Ishikawa (cell line): ENCODE measurements around the gene ELP4.

Source experiments
- CEBPB ChIP-seq: IDR thresholded peaks from 2 replicates; pipeline ENCODE4 v1.6.1; 2012
- CREB1 ChIP-seq: IDR thresholded peaks from 2 replicates; pipeline ENCODE4 v1.6.1; 2012; ENCODE audit warnings: low read depth
- EP300 ChIP-seq: IDR thresholded peaks from 2 replicates; pipeline ENCODE4 v1.6.1; 2012; ENCODE audit warnings: borderline replicate concordance
- FOXM1 ChIP-seq: IDR thresholded peaks from 2 replicates; pipeline ENCODE4 v1.6.1; 2012; ENCODE audit warnings: low read depth, borderline replicate concordance
- MAX ChIP-seq: IDR thresholded peaks from 2 replicates; pipeline ENCODE4 v1.6.1; 2012
- RAD21 ChIP-seq: IDR thresholded peaks from 2 replicates; pipeline ENCODE4 v1.6.1; 2012; ENCODE audit warnings: low read depth
- TAF1 ChIP-seq: IDR thresholded peaks from 2 replicates; pipeline ENCODE4 v1.6.1; 2012; ENCODE audit warnings: low read depth, mild to moderate bottlenecking
- TEAD4 ChIP-seq: IDR thresholded peaks from 2 replicates; pipeline ENCODE4 v1.6.1; 2012
- TF ChIP-seq, protein P1 (sequence below): IDR thresholded peaks from 2 replicates; pipeline ENCODE4 v1.6.1; 2012; ENCODE audit warnings: low read depth, mild to moderate bottlenecking

- TF ChIP-seq, protein P1, sequence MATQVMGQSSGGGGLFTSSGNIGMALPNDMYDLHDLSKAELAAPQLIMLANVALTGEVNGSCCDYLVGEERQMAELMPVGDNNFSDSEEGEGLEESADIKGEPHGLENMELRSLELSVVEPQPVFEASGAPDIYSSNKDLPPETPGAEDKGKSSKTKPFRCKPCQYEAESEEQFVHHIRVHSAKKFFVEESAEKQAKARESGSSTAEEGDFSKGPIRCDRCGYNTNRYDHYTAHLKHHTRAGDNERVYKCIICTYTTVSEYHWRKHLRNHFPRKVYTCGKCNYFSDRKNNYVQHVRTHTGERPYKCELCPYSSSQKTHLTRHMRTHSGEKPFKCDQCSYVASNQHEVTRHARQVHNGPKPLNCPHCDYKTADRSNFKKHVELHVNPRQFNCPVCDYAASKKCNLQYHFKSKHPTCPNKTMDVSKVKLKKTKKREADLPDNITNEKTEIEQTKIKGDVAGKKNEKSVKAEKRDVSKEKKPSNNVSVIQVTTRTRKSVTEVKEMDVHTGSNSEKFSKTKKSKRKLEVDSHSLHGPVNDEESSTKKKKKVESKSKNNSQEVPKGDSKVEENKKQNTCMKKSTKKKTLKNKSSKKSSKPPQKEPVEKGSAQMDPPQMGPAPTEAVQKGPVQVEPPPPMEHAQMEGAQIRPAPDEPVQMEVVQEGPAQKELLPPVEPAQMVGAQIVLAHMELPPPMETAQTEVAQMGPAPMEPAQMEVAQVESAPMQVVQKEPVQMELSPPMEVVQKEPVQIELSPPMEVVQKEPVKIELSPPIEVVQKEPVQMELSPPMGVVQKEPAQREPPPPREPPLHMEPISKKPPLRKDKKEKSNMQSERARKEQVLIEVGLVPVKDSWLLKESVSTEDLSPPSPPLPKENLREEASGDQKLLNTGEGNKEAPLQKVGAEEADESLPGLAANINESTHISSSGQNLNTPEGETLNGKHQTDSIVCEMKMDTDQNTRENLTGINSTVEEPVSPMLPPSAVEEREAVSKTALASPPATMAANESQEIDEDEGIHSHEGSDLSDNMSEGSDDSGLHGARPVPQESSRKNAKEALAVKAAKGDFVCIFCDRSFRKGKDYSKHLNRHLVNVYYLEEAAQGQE, result no peak
- TF ChIP-seq CREB1, result no peak
- TF ChIP-seq EP300, result no peak
- TF ChIP-seq FOXM1, result no peak
- no peak for TF ChIP-seq TAF1
- TF ChIP-seq CEBPB, result no peak
- no peak for TF ChIP-seq TEAD4
- no peak for TF ChIP-seq RAD21
- no peak for TF ChIP-seq MAX
Measured at GRCh38 chr11:31824332-31824878, 314.8 kb downstream of the ELP4 start.
